ENCODE data around the gene ZNF414.

DNA sequence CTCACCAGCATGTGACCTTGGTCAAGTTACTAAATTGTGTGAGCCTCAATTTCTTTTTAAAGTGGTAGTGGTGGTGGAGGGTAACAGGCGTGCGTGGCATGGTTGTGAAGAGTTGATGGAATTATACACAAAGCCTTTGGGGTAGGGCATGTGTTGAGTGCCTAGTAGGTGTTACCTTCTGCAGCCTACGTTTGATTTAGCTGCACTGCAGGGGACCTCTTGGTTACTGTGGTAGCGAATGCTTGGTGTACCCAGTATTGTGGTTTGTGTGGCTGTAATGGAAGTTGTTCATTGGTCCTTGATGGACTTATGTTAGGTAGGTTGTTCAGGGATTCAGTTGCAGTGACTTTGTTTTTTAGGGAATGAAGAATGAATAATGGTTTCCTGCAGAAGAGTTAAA is 36.1 kb downstream of the ZNF414 start:
- TF ChIP-seq, protein P1, sequence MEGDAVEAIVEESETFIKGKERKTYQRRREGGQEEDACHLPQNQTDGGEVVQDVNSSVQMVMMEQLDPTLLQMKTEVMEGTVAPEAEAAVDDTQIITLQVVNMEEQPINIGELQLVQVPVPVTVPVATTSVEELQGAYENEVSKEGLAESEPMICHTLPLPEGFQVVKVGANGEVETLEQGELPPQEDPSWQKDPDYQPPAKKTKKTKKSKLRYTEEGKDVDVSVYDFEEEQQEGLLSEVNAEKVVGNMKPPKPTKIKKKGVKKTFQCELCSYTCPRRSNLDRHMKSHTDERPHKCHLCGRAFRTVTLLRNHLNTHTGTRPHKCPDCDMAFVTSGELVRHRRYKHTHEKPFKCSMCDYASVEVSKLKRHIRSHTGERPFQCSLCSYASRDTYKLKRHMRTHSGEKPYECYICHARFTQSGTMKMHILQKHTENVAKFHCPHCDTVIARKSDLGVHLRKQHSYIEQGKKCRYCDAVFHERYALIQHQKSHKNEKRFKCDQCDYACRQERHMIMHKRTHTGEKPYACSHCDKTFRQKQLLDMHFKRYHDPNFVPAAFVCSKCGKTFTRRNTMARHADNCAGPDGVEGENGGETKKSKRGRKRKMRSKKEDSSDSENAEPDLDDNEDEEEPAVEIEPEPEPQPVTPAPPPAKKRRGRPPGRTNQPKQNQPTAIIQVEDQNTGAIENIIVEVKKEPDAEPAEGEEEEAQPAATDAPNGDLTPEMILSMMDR (conservative IDR thresholded peaks at IDR 0.05; ENCODE audit: low read depth, low read length), result no peak
- no peak for TF ChIP-seq EZH2 (IDR thresholded peaks at IDR 0.05; ENCODE audit: low read length, unreplicated experiment)
